GM23248 (cell line): ENCODE data around the gene KIAA0586. TPM values are rescaled to one million over a fixed set of nuclear protein-coding genes. Genes with fewer than 3 reads are reported as not detected.
"Not testable (repeated sequence)": the region's sequence is repeated elsewhere in the genome, so short reads cannot be mapped to it uniquely, and the experiment has no call there.

Experiments
- DNase-seq: peaks from one replicate; pipeline ENCODE4 v3.0.0-alpha.2; 2015
- H2AFZ ChIP-seq: fragments of 200-600 bp; sonication (generic); 2 replicates; pipeline ENCODE4 v1.6.1; 2016; ENCODE audit warnings: antibody characterized with exemption
- H3F3A ChIP-seq: fragments of 200-600 bp; sonication (generic); 2 replicates; pipeline ENCODE4 v1.6.1; 2016; ENCODE audit warnings: mild to moderate bottlenecking, antibody characterized with exemption, mixed run types; ENCODE audit not compliant: insufficient read depth
- H3K27ac ChIP-seq: fragments of 200-600 bp; sonication (generic); 2 replicates; pipeline ENCODE4 v1.5.1; 2016; ENCODE audit warnings: mild to moderate bottlenecking
- H3K27me3 ChIP-seq: fragments of 200-600 bp; sonication (generic); replicated peaks from 2 replicates; pipeline ENCODE4 v1.6.1; 2016; ENCODE audit warnings: mild to moderate bottlenecking; ENCODE audit not compliant: insufficient read depth
- H3K36me3 ChIP-seq: fragments of 200-600 bp; sonication (generic); 2 replicates; pipeline ENCODE4 v1.6.1; 2016; ENCODE audit warnings: low read depth, mild to moderate bottlenecking
- H3K4me1 ChIP-seq: fragments of 200-600 bp; sonication (generic); 2 replicates; pipeline ENCODE4 v1.6.1; 2016; ENCODE audit warnings: mild to moderate bottlenecking; ENCODE audit not compliant: insufficient read depth
- H3K4me2 ChIP-seq: fragments of 200-600 bp; sonication (generic); one replicate; pipeline ENCODE4 v1.6.1; 2016; ENCODE audit warnings: mild to moderate bottlenecking; ENCODE audit not compliant: unreplicated experiment
- H3K4me3 ChIP-seq: fragments of 200-600 bp; sonication (generic); 2 replicates; pipeline ENCODE4 v1.5.1; 2016; ENCODE audit warnings: mild to moderate bottlenecking
- H3K79me2 ChIP-seq: fragments of 200-600 bp; sonication (generic); 2 replicates; pipeline ENCODE4 v1.6.1; 2016; ENCODE audit warnings: mild to moderate bottlenecking; ENCODE audit not compliant: insufficient read depth
- H3K9ac ChIP-seq: fragments of 200-600 bp; sonication (generic); 2 replicates; pipeline ENCODE4 v1.6.1; 2016; ENCODE audit warnings: mild to moderate bottlenecking
- H3K9me2 ChIP-seq: fragments of 200-600 bp; sonication (generic); 2 replicates; pipeline ENCODE4 v1.6.1; 2016; ENCODE audit warnings: mixed run types, mild to moderate bottlenecking, moderate library complexity; ENCODE audit not compliant: insufficient read depth
- H3K9me3 ChIP-seq: fragments of 200-600 bp; sonication (generic); one replicate; pipeline ENCODE4 v1.6.1; 2017; ENCODE audit warnings: low read depth
- H4K20me1 ChIP-seq: fragments of 200-600 bp; sonication (generic); 2 replicates; pipeline ENCODE4 v1.6.0; 2016; ENCODE audit not compliant: insufficient read depth
- EZH2 ChIP-seq: fragments of 200-600 bp; sonication (generic); IDR thresholded peaks from 2 replicates; pipeline ENCODE4 v1.6.1; 2018; ENCODE audit warnings: antibody characterized with exemption, mild to moderate bottlenecking; ENCODE audit not compliant: insufficient read depth, poor library complexity, severe bottlenecking
- EZH2phosphoT487 ChIP-seq: fragments of 200-600 bp; sonication (generic); IDR thresholded peaks from 2 replicates; pipeline ENCODE4 v1.6.1; 2018; ENCODE audit warnings: antibody characterized with exemption, moderate library complexity, mild to moderate bottlenecking, low read depth; ENCODE audit not compliant: insufficient read depth
- WGBS, 2 experiments: methylation state at CpG; one replicate each; pipeline ENCODE4 v1.1.6; 2015 to 2017; ENCODE audit warnings: low lambda C conversion rate in 2 of 2, low coverage in 1 of 2; ENCODE audit errors: missing lambda C conversion rate in 2 of 2; 5-methylcytosine and 5-hydroxymethylcytosine counted together
- in situ Hi-C: fragments of 300-500 bp; cut with MboI; formaldehyde crosslinking; loops from 2 replicates; pipeline ENCODE4 v1.15.0; 2020
- polyA plus RNA-seq: library from polyadenylated mRNA; unstranded; fragments of >200 nt; fragmentation: Nextera tagmentation; extraction: Ambion mirVana; gene quantifications from 2 replicates; pipeline ENCODE4 v1.2.1, GENCODE V29; 2016
- total RNA-seq: library from RNA; depleted of rRNA; stranded (reverse); fragments of >200 nt; shearing (Covaris generic); gene quantifications from 2 replicates; pipeline ENCODE4 v1.2.3, GENCODE V29; 2014

Gene KIAA0586
- total and polyA plus RNA-seq, 2 experiments from 2014 or later = 10.5 to 16.8 TPM

DNA sequence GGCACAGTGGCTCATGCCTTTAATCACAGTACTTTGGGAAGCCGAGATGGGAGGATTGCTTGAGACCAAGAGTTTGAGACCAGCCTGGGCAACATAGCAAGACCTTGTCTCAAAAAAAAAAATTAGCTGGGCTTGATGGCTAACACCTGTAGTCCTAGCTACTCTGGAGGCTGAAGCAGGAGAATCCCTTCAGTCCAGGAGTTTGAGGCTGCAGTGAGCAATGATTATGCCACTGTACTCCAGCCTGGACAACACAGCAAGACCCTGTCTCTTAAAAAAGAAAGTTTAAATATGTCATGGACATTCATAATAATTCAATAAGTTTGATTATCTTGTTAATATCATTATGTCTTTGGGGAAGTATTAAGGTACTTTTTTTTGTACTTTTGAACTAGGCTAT lies 38.9 kb downstream of the KIAA0586 start:
- Histone ChIP-seq H3K4me1 (no peaks in the 10 kb centered on the region), H3K27ac (no peak overlapping the region), H3K9me3 (no peaks in the 10 kb centered on the region), H3K4me3 (no peak overlapping the region), H3K9ac (no peak overlapping the region), H4K20me1 (no peaks in the 10 kb centered on the region), H3F3A (no peaks in the 10 kb centered on the region), H3K27me3 (no peaks in the 10 kb centered on the region), H3K4me2 (no peak overlapping the region), H3K9me2 (no peaks in the 10 kb centered on the region), H3K79me2 (no peaks in the 10 kb centered on the region), H2AFZ (no peak overlapping the region), H3K36me3 (peaks cover 3% of the 10 kb centered on the region)
- TF ChIP-seq EZH2 = no peak
- no peak for TF ChIP-seq EZH2phosphoT487
- in situ Hi-C loops = no loop called here
- WGBS, 2 experiments = 96 to 100% methylated on average over 1 of the region's 1 CpG
- DNase-seq = no peak

DNA sequence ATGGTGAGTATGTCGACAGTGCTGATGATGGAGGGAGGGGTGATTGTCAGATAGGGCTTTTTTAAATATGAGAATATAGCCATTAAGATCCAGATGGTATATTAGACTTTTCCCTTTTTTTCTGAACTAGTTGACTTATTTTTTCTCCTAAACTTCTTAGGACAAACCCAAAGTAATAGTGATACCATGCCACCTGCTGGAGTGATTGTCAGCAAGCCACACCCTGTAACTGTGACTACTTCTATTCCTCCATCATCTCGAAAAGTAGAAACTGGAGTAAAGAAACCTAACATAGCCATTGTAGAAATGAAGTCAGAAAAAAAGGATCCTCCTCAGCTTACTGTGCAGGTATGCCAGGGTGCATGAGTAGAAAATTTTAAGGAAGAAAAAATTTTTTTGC lies 40.1 kb downstream of the KIAA0586 start:
- H3K27ac ChIP-seq = no peak overlapping the region
- WGBS, 2 experiments = 98 to 99% methylated on average over 2 of the region's 2 CpGs
- H2AFZ ChIP-seq = no peak overlapping the region
- in situ Hi-C loops = no loop called here
- H3K4me3 ChIP-seq = no peak overlapping the region
- no peaks in the 10 kb centered on the region for H3K9me2 ChIP-seq
- H3K9me3 ChIP-seq = no peaks in the 10 kb centered on the region
- H3K4me1 ChIP-seq = no peaks in the 10 kb centered on the region
- no peaks in the 10 kb centered on the region for H3K79me2 ChIP-seq
- DNase-seq = no peak
- peaks cover 7% of the 10 kb centered on the region for H3K36me3 ChIP-seq
- H3K4me2 ChIP-seq = no peak overlapping the region
- H3K9ac ChIP-seq = no peak overlapping the region
- H3K27me3 ChIP-seq = no peaks in the 10 kb centered on the region
- H4K20me1 ChIP-seq = no peaks in the 10 kb centered on the region
- no peak for TF ChIP-seq EZH2
- no peak for TF ChIP-seq EZH2phosphoT487
- H3F3A ChIP-seq = no peaks in the 10 kb centered on the region

DNA sequence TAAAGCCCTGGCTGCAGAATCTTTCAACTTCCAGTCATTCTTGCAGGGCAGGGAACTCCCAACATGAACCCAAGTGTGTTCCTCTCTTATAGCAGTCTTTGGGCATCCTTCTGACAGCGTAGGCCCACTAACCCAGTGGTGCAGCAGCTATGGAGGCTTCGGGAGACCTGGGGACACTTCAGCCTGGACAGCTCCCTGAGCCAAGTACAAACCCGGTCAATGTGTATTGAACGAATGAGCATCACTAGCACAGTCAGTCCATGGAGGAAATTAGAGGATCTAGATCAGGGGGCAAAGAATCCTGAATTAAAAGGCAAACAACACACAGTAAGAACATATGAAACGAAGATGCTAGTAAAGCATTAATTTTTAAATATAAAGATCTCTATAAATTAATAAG lies 41.8 kb downstream of the KIAA0586 start:
- TF ChIP-seq EZH2 = no peak
- no peak for TF ChIP-seq EZH2phosphoT487
- Histone ChIP-seq H3K27me3 (no peaks in the 10 kb centered on the region), H3K36me3 (peaks cover 8% of the 10 kb centered on the region), H3K4me2 (no peak overlapping the region), H3K4me1 (no peaks in the 10 kb centered on the region), H3K9me3 (no peaks in the 10 kb centered on the region), H2AFZ (no peak overlapping the region), H4K20me1 (no peaks in the 10 kb centered on the region), H3K4me3 (no peak overlapping the region), H3K79me2 (no peaks in the 10 kb centered on the region), H3F3A (no peaks in the 10 kb centered on the region), H3K9me2 (no peaks in the 10 kb centered on the region), H3K27ac (no peak overlapping the region), H3K9ac (no peak overlapping the region)
- no peak for DNase-seq
- in situ Hi-C loops = no loop called here
- WGBS, 2 experiments = 94 to 99% methylated on average over 5 of the region's 5 CpGs

DNA sequence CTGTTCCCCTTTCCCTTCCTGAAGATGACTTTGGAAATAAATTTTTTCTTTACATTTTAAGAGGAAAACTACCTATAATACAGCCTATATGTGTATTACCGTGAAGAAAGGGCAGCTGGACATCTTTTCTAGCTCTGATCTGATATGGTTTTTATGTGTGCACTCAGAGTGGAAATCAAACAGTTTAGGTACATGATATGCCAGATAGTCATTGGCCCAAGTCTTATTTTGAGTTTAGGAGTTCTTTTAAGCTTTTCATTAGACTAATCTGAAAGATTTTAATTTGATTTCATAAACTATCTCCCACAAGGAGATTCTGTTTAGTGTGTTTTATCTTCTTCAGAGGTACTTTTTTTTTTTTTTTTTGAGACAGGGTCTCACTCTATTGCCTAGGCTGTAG lies 48.8 kb downstream of the KIAA0586 start:
- Histone ChIP-seq H3K27me3 (no peaks in the 10 kb centered on the region), H3K9me3 (no peaks in the 10 kb centered on the region), H2AFZ (no peak overlapping the region), H3K27ac (no peak overlapping the region), H3K4me2 (no peak overlapping the region), H3K9ac (no peak overlapping the region), H3K79me2 (no peaks in the 10 kb centered on the region), H3K36me3 (peaks cover 18% of the 10 kb centered on the region), H3F3A (no peaks in the 10 kb centered on the region), H3K9me2 (no peaks in the 10 kb centered on the region), H3K4me1 (no peaks in the 10 kb centered on the region), H4K20me1 (no peaks in the 10 kb centered on the region), H3K4me3 (no peak overlapping the region)
- no peak for TF ChIP-seq EZH2
- in situ Hi-C loops = loop anchor here (25.0 kb wide), 1 partner anchor 961 kb away; no protein-coding TSS in a partner anchor
- DNase-seq = no peak
- 98 to 100% methylated on average over 1 of the region's 1 CpG for WGBS, 2 experiments

- in situ Hi-C loops = loop anchor here (25.0 kb wide), 1 partner anchor 960 kb away; no protein-coding TSS in a partner anchor
- H3K27ac ChIP-seq = no peak overlapping the region
- H3K4me2 ChIP-seq = no peak overlapping the region
- no peaks in the 10 kb centered on the region for H3K9me3 ChIP-seq
- no peaks in the 10 kb centered on the region for H3K79me2 ChIP-seq
- H3K36me3 ChIP-seq = peaks cover 14% of the 10 kb centered on the region; the same call in 1 of the 2 replicates
- H3K27me3 ChIP-seq = no peaks in the 10 kb centered on the region
- no peak overlapping the region for H2AFZ ChIP-seq
- H3K9ac ChIP-seq = no peak overlapping the region
- no peaks in the 10 kb centered on the region for H3F3A ChIP-seq
- H3K4me3 ChIP-seq = no peak overlapping the region
- H3K4me1 ChIP-seq = no peaks in the 10 kb centered on the region
- no peaks in the 10 kb centered on the region for H3K9me2 ChIP-seq
- no peaks in the 10 kb centered on the region for H4K20me1 ChIP-seq
- WGBS, 2 experiments = 86 to 96% methylated on average over 2 of the region's 2 CpGs
- no peak for DNase-seq
- TF ChIP-seq EZH2phosphoT487 (no peak), EZH2 (no peak)
These were observed 50.1 kb downstream of the KIAA0586 start for GRCh38 chr14:58477653-58478052.

DNA sequence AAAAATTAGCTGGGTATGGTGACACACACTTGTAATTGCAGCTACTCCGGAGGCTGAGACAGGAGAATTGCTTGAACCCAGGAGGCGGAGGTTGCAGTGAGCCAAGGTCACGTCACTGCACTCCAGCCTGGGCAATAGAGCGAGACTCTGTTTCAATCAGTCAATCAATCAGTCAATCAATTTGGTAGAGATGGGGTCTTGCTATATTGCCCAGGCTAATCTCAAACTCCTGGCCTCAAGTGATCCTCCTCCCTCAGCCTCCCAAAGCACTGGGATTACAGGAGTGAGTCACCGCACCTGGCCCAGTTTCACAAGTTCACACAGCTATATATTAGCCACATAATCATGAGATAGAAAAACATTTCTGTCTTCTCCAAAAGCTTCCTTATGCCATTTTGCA lies 50.8 kb downstream of the KIAA0586 start:
- H3K27ac ChIP-seq, H3F3A ChIP-seq, H4K20me1 ChIP-seq, H2AFZ ChIP-seq, H3K79me2 ChIP-seq, H3K9ac ChIP-seq, H3K4me1 ChIP-seq, H3K9me3 ChIP-seq, H3K9me2 ChIP-seq, H3K4me2 ChIP-seq, H3K4me3 ChIP-seq, DNase-seq, H3K27me3 ChIP-seq: not testable (repeated sequence)
- in situ Hi-C loops = loop anchor here (25.0 kb wide), 1 partner anchor 959 kb away; no protein-coding TSS in a partner anchor
- WGBS, 2 experiments = 97 to 100% methylated on average over 5 of the region's 5 CpGs
- peaks cover 14% of the 10 kb centered on the region for H3K36me3 ChIP-seq
